ENCODE measurements around the gene PPP1R15A.
"Not testable (repeated sequence)": the region's sequence is repeated elsewhere in the genome, so short reads cannot be mapped to it uniquely, and the experiment has no call there.

Gene PPP1R15A

DNA sequence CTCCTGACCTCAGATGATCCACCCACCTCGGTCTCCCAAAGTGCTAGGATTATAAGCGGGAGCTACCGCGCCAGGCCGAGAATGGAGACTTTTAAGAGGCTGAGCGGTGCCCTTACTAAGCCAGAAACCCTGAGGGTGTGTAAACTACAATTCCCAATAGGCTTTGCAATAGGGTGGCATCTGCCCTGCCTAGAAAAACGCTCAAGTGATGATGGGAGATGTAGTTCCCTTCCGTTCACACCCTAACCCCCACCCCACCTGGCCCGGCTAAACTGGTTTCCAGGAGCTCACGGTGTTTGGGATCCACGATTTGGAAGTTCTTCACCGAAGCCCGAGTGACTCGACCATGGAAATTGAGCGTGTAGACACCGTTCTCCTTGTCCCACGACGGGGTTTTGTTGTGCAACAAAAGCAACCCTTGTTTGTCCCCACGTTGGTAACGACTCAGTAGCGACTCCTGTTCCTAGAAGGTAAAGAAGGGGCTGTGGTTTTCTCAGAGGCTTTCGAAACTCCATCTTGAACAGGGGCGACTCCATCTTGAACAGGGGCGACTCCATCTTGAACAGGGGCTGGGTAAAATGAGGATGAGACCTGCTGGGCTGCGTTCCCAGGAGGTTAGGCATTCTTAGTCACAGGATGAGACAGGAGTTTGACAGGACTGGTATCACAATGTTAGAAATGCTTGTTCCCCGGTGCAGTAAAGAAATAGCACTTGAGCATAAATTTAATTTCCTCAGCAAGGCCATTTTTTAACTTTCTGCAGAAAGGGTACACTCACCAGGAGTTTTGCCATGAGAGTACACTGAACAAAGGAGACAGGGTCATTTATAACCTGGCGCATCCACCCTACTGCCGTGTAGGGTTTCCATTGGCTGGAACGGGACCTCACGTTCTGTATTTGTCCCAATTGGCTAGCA, 9.8 kb downstream of the PPP1R15A start:
- DNase-seq, result no peak

DNA sequence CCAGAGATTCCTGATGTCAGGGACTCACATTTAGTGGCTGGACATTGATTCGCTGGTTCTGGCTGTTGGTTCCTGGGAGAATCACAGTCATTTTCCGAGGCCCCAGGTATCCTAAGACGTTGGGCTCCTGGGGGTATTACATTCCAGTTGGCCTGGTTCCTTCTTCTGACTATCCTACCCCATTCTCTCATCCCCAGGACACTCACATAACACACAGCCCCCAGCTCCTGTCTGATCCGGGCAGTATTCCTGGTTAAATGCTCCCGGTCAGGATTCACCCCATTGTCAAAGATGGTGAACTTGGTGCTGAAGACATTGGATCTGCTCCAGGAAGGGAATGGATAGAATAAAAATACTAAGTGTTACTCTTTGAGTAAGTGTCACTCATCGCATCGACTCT, 11.5 kb downstream of the PPP1R15A start:
- no peak for DNase-seq

DNA sequence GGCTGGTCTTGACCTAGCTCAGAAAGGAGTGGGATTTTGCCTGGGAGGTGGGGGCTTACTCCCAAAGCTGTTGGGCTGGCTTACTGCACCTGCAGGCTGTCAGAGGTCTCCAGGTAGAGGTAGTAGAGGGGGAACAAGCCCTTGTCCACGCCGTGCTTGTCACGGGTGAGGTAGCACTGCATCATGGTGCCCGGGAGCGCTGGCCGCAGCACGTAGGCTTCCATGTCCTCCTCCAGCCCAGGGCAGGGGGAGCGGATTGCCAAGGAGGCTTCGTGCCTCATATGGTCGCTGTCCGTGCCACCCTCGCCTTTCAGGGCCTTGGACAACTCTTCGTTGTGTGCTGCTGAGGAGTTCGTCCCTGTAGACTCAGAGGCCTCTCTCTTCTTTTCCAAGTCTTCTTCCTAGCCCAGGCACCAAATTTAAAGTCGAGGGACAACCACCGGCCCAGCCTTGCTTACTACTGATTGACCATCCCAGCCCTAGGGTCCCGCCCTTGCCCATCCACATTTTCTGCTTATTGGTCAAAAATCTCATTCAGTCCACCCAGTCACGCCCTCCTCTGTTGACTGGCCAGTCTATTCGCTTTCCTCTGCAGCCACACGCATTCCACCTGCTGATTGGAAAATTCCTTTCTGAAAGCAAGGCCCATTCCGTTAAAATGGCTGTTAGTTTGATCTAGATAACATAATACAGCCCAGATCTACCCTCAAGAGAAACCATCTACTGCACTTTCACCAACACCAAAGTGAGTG, 15.8 kb downstream of the PPP1R15A start:
- no peak for DNase-seq

DNA sequence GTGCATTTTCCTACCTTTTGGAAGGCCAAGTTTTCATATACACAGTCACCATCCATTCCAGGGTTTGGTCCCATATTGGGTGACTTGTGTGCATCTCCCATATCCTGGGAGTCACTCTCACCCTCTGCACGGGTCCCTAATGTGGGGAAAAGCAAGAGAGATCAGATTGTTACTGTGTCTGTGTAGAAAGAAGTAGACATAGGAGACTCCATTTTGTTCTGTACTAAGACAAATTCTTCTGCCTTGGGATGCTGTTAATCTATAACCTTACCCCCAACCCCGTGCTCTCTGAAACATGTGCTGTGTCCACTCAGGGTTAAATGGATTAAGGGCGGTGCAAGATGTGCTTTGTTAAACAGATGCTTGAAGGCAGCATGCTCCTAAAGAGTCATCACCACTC, 17.3 kb downstream of the PPP1R15A start:
- DNase-seq, result not testable (repeated sequence)

DNA sequence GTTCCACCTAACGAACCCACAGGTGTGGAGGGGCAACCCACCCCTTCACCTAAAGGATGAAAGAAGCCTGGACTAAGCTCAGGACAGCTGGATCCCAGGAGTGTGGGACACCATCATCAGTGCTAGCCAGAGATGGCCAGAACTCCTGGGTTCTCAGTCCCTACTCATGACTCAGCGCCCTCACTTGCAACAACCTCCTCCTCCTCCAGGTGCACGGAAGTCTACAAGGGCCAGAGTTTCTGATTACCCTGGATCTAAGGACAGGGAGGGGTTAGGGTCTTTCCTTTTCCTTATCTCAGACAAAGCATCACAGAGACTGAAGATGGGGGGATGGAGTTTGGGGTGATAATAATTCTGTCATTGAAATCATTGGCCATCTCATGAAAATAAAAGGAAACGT, 18.3 kb downstream of the PPP1R15A start:
- DNase-seq, result no peak

DNA sequence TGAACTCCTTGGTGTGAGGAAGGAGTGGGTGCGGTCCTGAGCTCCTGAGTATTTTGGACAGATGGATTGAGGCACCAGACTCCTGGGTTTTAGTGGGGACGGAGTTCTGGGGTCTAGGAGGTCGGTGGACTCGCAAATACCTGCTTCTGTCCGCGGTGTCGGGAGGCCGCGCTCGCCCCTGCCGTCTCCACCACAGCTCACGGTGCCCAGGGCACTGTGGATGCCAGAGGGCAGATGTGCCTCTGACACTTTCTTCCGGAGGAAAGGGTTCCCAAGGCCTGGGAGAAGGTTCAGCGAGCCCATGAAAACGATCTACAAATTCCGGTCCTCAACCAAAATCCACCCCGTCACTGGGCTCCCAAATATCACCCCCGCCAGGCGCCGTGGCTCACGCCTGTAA, 23.0 kb downstream of the PPP1R15A start:
- no peak for DNase-seq

DNA sequence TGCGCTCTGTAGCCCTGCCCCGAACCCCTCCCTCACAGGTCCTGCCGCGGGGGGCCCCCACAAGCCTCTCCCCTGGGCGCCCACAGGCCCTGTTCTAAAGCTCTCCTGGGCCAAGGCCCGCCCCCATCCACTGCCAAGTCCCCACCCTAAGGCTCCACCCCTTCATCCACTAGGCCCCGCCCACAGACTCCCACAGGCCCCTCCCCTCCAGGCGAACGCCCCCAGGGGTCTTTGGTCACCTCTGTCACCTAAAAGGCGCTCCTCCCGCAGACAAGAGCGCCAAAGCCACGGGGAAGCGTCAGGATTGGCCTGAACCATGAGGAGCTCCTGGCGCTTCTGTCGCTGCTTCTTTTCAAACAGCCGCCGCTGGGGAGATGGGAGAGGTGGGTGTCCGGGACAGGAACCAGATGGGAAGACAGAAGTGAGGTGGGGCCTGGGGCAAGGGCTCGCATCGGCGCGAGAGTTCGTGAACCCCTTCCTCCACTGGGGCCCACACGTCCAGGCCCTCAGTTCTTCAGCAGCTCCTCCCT, 24.0 kb downstream of the PPP1R15A start:
- DNase-seq, result no peak

DNA sequence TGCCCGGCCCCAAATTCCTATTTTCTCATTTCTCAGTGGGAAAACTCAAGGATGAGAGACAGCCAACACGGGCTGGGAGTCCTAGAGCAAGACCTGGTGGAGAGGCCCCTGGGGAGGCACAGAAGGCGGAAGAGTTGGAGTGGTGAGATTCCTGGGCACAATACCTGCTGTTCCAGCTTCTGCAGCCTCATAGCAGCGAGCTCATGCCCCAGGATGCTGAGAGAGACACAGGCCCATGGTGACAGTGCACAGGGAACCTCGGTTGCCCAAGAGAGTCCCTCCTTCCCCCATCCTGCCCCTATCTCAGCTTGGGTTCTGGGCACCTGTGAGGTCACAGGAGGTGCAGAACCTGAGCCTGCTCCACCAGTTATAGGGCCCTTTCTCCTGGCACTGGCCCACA, 25.0 kb downstream of the PPP1R15A start:
- no peak for DNase-seq

DNA sequence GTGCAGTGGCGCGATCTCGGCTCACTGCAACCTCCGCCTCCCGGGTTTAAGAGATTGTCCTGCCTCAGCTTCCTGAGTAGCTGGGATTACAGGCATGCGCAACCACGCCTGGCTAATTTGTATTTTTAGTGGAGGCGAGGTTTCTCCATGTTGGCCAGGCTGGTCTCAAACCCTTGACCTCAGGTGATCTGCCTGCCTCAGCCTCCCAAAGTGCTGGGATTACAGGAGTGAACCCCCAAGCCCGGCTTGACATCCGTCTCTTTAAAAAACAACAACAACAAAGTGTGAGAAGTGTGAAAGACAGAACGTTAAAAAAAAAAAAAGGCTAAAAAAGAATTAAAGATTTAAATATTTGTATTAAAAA, 27.1 kb downstream of the PPP1R15A start:
- DNase-seq, result not testable (repeated sequence)

DNA sequence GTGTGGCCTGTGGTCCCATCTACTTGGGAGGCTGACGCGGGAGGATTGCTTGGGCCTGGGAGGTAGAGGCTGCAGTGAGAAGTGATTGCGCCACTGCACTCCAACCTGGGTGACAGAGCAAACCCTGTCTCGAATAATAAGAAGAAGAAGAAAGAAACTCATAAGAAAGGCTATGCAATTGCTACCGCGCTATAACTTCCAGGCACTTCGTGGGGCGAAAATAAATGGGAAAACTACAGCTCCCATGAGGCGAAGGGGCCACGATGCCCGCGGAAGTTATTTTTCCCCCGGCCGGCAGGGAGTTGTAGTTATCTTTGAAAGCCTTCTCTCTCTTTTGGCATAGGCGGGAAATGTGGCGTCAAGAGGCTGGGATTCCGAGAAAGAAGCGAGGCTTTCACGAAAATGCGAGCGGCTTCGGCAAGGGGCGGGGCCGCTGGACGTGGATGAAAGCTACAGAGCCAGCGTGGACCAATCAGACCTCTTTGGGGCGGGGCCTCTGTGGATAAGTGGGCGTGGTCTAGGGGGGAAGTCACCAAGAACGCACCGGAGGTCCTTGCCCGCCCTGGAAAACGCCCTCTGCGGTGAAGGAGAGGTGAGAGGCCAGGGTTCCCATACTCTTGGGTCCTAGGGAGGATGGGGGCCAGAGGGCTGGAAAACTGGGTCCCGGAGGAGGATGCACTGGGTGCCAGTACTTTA, 27.7 kb downstream of the PPP1R15A start, which contains the start of gene NUCB1:
Gene NUCB1, plus strand, starts transcription at position 532 of the 696 bp plus-strand sequence. CDS start 485 bp downstream, outside the sequence.
- peak; percentile 94 for DNase-seq

DNA sequence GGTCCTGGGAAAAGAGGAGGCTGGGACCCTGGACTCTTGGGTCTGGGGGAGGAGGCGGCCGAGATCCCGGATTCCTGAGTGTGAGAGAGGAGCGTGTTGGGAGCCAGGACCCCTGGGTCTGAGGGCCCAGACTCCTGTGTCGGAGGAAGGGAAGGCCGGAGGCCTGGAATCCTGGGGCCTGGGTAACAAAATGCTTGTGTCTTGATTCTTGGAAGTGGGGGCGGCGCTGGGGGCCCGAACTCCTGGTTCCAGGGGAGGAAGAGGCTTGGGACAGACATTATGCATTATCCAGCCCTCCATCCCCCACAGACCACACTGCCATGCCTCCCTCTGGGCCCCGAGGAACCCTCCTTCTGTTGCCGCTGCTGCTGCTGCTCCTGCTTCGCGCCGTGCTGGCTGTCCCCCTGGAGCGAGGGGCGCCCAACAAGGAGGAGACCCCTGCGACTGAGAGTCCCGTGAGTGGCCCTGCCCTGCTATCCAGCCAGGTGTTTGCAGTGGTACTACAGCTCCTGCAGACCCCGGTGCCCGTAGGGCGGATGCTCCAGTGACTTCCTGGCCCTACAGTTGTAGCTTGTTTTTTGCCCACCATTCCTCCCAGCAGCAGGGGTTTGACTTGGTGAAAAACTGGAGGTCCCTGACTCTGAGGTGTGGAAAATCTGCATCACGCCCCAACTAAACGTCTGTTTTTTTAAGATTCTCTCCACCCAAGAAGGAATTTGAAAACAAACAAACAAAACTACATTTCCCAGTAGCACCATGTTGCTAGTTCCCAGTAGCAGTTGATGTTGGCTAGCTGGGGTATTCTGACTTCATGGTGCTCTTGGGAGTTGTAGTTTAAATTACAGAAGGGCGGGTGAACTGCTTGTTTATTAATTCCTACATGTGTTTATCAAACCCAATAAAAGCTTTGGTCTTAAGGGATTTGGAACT, 28.5 kb downstream of the PPP1R15A start:
- no peak for DNase-seq

DNA sequence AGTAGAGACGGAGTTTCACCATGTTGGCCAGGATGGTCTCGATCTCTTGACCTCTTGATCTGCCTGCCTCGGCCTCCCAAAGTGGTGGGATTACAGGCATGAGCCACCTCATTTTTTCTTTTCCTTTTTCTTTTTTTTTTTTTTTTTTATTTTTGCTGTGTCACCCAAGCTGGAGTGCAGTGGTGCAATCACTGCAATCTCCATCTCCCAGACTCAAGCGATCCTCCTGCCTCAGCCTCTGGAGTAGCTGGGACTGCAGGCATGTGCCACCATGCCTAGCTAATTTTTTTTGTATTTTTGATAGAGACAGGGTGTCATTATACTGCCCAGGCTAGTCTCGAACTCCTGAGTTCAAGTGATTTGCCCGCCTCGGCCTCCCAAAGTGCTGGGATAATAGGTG, 30.1 kb downstream of the PPP1R15A start:
- DNase-seq, result not testable (repeated sequence)

DNA sequence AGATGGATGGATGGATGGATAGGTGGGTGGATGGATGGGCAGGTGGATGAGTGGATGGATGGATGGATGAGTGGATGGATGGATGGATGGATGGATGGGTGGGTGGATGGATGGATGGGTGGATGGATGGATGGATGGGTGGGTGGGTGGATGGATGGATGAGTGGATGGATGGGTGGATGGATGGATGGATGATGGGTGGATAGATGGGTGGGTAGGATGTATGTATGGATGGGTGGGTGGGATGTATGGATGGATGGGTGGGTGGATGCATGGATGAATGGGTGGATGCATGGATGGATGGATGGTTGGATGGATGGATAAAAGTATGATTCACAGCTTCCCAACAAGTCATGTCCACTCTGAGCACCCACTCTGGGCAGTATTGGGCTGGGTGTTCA, 31.6 kb downstream of the PPP1R15A start:
- DNase-seq, result not testable (repeated sequence)

DNA sequence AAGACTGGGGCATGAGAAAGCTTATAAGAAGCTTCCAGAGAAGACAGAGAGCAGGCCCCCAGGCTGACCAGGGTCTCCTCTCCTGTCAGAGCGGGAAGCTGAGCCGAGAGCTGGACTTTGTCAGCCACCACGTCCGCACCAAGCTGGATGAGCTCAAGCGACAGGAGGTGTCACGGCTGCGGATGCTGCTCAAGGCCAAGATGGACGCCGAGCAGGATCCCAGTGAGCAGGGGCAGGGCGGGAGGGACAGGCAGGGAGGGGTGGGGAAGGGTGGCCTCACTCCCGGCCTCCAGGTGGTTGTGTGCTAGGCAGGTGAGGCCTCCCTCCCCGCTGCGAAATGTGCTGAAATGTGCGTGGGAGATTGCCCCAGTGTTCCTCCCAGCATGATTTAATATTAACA, 33.4 kb downstream of the PPP1R15A start:
- no peak for DNase-seq

DNA sequence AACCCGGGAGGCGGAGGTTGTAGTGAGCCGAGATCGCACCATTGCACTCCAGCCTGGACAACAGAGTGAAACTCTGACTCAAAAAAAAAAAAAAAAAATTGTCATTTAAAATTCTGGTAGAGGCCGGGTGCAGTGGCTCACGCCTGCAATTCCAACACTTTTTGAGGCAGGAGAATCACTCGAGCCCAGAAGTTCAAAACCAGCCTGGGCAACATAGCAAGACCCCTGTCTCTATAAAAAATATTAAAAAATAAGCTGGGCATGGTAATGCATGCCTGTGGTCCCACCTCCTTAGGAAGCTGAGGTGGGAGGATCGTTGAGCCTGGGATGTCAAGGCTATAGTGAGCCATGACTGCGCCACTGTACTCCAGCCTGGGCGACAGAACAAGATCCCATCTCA, 34.1 kb downstream of the PPP1R15A start:
- DNase-seq, result no peak

DNA sequence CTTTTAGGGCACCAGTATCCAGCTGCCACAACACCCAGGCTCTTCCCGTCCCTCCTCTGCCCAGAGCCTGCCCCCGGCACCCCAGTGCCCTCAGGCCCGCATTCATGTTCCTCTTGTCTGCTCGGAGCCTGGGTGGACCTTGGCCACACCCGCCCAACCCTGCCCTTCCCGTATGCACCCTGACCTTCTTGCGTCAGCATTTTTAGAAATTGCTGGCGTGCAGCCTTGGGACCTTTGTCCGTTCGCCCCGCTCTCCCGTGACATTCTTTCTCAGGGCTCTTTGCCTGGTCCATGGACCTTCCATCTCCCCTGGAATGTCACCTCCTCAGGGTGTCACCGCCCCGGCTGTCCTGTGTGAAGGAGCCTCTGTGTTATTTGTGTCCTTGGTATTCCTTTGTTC, 35.5 kb downstream of the PPP1R15A start:
- DNase-seq, result no peak

DNA sequence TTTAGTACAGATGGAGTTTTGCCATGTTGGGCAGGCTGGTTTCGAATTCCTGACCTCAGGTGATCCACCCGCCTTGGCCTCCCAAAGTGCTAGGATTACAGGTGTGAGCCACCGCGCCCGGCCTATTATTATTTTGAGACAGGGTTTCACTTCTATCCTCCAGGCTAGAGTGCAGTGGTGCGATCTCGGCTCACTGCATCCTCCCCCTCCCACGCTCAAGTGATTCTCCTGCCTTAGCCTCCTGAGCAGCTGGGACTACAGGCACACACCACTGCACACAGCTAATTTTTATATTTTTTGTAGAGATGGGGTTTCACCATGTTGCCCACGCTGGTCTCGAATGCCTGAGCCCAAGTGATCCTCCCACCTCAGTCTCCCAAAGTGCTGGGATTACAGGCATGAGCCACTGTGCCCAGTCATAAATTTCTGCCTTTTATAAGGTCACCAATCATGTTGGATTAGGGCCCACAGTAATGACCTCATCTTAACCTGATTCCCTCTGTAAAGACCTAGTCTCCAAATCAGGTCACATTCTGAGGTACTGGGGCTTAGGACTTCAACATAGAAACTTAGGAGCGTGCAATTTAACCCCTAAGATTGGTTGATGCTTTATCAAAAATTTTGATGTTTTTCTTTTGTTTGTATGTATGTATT, 37.3 kb downstream of the PPP1R15A start:
- not testable (repeated sequence) for DNase-seq

DNA sequence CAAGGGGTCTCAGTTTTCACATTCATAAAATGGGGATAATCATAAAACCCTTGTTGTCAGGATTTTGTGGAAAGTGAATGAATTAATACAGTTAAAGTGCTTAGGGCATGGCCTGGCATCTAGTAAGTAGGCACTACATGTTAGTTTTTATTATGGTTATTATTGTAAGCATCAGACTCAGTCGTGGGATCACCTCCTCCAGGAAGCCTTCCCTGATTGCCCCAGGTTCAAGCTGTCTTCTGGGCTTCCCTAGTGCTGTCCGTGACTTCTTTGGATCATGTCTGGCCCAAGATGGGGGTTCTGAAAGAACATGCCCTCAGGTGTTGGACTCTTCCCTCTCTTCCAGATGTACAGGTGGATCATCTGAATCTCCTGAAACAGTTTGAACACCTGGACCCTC, 38.6 kb downstream of the PPP1R15A start:
- no peak for DNase-seq

DNA sequence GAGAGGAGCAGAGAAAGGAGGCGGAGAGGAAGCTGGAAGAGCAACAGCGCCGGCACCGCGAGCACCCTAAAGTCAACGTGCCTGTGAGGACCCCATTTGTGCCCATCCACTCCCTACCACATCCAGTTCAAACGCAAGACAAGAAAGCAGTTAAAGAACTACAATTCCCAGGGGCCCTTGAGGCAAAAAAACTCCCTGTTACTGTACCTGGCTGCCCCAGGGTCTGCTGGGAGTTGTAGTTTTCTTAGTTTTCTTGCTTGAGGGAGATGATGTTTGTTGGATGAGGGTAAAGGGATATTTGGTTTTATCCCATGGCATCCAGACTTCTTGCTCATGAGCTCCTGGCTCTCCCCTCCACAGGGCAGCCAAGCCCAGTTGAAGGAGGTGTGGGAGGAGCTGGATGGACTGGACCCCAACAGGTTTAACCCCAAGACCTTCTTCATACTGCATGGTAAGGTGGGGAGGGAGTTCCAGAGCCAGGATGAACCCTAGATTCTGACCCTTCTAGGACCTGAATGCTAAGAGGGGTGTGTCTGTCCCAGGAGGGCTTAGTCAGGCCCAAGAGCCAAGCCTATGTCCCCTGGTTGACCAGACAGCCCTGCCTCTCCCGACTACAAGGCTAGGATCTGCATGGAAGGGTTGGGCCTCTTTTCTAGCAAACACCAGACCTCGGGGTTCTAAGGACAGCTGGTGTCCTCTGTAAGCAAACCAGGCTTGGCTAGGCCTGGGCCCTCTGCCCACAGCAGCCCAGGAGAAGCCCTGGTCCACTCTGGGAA, 41.1 kb downstream of the PPP1R15A start:
- no peak for DNase-seq

DNA sequence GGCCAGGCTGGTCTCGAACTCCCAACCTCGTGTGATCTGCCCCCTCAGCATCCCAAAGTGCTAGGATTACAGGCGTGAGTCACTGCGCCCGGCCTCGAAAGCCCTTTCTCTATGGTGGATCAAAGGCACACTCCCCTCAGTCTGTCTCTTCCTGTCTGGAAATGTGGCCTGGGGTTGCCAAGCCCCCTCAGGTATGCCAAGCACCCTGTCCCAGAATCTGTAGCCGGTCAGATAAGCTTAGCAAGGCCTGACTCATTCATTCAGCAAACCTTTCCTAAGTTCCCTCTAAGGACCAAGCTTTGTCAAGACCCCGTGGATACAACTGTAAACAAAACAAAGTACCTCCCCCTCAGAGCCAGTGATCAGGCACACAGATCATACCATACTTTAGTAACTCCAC, 42.0 kb downstream of the PPP1R15A start:
- DNase-seq, result no peak

DNA sequence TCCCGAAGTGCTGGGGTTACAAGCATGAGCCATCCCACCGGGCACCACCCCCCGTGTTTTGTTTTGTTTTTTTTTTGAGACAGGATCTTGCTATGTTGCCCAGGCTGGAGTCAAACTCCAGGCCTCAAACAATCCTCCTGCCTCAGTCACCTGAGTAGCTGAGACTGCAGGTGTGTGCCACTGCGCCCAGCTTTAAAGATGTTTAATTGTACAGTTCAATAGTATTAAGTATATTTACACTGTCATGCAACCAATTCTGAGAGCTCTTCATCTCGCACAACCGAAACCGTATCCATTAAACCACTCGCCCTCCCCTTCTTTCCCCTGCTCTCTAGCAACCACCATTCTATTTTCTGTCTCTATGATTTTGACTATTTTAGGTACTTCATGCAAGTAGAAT, 43.5 kb downstream of the PPP1R15A start:
- peak; percentile 36 for DNase-seq
